HG02623 (cell line): ENCODE data around the gene CCT3.
"Not testable (repeated sequence)": the region's sequence is repeated elsewhere in the genome, so short reads cannot be mapped to it uniquely, and the experiment has no call there.

Experiments
- ATAC-seq: cut with Tn5 transposase; IDR thresholded peaks from one replicate; pipeline ENCODE4 v1.9.1; 2021; ENCODE audit warnings: moderate library complexity; ENCODE audit not compliant: unreplicated experiment

Gene CCT3

DNA sequence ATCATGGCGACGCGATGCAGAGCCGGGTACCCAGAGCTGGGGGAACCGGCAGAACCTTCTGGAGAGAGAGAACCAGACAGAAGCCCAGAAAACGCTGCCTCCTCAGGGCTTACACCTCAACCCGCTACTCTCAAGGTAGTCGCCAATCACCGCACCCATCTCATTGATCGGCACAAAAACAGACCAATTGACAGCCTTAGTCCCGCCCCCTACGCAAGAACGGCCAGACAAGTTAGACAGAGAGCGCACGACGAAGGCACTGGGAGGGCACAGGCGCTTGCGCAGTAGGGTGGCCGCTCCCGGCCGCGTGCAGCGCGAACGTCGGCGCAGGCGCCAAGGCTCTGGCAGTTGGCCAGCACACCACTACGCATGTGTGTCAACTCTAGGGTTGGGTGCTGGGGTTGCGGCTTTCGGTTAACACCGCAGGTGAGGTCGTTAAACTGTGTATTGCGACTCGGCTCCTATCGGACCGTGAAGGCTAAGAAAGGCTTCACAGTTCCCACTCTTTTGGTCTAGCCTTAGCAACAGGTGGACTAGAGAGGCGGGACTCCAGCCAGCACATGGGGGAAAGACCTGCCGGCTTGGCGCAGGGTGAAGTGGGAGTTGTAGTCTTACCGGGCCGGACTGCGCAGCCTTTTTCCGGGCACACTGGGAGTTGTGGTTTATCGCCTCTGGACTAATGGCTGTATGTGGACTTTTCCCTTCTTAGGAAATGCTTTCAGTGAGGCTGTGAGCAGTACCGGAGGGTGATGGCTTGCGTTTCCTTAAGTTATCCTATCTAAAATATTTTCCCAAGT lies at the start of gene CCT3, which contains the start of gene TSACC:
Gene CCT3 (minus strand): TSS at position 113 of the 797 bp plus-strand sequence. CDS start 108 bp downstream, at position 5.
Gene TSACC (plus strand): TSS at position 347 of the 797 bp plus-strand sequence. CDS start 1,232 bp downstream, outside the sequence.
- ATAC-seq: peak; percentile 92

DNA sequence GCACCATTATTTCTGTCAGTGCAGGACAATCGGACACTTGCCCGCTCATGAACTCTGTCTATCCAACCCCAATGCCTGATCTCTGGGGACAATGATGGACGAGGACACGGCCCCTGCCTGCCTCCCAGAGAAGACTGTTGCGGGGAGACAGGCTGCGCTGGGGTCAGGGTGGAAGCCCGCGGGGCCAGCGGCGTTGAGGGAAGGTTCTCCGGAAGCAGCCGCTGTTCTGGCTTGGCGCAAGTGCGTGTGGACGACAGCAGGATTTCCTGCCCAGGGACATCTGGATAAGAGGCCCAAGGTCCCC lies 49.7 kb upstream of the CCT3 start:
- ATAC-seq: no peak

DNA sequence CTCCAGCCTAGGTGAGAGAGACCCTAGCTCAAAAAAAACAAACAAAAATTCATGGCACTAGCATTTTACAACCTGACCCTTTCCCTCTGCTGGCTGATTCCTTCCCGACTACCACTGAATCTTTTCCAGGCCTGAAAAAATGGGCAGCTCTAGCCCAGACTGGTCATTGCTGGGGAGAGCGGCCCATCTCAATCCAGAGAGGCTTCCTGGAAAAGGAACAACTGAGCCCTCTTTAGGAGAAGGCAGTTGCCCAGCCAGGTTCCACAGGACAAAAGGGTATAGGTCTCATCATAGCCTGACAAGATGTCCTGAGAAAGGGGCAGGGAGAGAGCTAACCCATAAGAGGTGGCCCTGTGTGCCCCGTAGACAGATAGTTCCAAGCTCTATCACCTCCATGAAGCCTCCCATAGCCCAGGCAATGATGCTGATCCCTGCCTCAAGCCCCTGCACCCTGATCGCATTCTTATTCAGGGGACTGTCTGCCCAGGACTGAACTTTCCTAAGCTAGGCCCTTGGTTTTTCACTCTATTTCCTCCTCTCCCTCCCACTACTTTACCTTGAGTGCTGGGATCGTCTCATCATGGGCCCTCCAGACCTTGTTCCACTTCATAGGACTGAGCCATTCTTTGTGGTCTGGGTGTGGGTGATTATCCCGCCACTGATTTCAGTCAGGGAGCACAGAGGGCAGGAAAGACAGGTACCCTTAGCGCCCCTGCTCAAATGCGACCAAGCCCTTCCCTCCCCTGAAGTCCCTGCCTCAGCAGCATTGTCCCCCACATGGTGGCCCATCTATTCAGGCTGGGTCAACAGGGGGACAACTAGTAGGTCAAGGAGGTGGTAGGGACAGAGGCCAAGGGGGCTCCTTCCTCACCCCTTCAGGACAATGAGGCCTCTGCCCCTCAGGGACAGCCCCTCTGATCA lies 49.1 kb upstream of the CCT3 start:
- ATAC-seq: no peak

DNA sequence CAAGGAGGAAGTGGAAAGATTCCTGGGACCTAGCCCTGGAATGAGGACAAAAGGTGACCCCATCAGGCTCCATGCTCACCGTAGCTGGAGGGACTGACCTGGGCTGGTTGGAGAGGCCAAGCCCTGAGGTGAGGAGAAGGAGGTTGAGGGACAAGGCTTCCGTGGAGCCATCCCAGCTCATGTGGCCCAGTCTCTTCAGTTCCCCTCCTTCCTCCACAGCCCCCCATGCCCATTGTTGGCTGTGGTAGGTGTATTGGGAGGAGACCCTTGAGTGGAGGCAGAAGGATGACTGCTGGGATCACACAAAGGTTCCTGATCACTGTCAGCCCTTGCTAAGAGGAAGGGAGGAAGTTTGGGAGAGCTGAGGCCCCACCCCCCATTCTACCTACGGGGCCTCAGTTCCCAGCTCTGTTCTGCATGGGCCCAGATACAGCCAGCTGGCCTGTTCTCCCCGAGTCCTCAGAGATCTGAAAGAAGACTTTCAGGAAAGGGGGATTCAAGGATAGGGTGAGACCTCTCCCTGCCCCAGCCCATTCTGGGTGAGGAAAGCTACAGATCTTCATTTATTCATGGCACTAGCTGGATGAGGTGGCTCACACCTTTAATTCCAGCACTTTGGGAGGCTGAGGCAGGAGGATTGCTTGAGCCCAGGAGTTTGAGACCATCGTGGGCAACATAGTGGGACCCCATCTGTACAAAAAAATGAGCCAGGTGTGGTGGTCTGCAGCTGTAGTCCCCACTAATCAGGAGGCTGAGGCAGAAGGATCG lies 48.2 kb upstream of the CCT3 start:
- no peak for ATAC-seq

DNA sequence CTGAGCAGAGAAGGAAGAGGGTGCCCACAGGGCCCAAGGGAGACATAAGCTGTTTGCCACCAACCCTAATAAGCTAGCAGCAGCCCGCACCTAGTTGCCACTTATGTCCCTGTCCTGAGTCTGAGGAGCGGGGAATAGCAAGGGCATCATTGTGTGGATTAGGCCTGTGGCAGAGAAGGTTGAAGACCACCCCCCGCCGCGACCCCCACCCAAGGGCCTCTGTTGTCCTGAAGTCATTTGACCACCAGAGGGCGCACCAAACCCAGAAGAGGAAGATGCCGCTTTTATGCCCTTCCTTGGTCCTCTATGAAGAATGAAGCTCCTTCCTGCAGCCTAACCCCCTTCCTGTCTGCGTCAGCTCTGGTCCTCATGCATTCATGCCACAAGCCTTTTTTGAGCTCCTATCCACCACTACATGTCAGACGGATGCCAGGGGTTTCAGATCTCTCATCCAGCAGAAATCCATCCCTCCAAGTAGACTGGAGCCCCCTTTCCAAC lies 47.5 kb upstream of the CCT3 start:
- ATAC-seq: no peak

DNA sequence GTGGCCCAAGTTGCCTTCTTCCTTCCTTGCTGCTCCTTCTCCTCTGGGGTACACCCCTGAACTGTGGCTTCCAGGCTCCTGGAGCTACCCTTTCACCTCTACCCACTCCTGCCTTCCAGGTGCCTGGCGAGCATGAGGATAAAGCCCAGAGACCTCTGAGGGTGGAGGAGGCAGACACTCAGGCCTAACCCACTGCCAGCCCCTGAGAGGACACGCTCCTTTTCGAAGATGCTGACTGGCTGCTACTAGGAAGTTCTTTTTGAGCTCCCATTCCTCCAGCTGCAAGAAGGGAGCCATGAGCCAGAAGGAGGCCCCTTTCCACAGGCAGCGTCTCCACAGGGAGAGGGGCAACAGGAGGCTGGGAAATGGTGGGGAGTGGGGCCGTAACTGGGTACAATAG lies 46.6 kb upstream of the CCT3 start:
- no peak for ATAC-seq

DNA sequence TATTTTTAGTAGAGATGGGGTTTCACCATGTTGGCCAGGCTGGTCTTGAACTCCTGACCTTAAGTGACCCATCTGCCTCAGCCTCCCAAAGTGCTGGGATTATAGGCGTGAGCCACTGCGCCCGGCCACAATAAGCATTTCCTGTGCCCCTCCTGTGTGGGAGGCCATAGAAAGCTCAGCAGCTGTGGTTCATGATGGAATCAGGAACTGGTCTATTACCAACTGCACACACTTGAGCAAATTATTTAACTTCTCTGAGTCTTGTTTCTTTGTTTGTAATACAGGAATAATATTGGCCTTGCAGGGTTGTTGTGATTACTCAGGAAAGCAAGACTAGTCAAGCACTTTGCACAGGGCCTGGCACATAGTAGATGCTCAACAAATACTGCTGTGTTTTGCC lies 45.9 kb upstream of the CCT3 start:
- no peak for ATAC-seq

DNA sequence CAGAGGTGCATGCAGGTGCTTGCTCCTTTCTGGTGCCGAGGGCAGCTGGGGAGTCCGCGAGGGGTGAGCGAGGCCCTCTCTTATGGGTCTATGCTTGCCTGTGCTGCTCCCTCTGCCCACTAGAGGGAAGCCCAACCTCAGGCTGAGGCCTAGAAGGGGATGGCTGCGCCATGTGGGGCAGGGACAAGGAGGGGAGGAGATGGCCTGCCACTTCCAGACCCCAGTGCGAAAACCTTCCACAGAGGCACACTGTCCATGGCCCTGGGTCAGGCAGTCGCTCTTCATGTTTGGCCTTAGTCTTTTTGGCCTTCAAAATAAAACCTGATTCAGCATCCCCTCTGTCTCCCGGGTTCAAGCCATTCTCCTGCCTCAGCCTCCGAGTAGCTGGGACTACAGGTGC lies 44.9 kb upstream of the CCT3 start:
- no peak for ATAC-seq

DNA sequence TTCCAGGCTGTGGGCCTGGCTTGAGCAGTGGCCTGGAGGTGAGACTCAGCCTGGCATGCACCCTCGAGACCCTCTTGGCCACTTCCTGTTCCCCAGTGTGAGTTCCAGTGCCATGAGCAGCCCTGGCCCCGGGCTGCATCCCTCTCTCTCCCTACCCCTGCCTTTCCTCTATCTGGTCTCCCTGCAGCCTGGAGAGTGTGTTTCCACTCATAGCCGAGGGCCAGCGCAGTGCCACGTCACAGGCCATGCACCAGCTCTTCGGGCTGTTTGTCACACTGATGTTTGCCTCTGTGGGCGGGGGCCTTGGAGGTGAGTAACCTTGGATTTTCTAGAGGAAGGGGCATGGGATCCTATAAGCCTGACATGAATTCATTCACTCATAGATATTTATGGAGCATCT lies 44.5 kb upstream of the CCT3 start:
- no peak for ATAC-seq

DNA sequence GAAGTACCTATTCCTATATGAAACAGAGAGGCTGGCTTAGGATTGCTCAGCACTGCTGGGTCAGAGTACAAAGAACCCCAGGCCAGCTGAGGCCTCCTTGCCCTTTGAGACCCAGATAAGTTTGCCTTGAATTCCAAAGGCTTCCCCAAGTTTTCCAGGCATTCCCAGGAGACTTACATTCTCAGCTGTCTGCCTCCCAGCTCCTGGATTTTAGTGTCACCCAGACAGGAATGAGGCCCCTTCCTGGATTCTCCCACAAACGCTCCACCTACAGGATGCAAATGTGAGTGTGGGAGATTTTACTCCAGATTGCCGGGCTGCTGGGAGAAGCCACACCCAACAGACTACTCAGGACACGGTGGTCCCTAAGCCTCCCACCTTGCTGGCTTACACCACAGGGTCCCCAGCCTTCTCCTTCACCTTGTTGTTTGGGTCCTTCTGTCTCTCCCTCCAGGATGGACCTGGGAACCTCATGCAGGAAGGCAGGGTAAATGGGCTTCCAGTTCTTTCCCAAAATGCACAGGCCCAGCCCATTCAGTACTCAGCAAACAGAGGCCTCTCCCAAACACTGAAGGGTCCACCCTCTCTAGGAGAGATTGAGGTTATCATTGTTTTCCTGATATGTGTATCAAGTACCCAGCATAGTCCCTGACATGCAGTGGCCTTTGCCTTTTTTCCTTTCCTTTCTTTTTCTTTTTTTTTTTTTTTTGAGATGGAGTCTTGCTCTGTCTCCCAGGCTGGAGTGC lies 41.5 kb upstream of the CCT3 start:
- no peak for ATAC-seq

DNA sequence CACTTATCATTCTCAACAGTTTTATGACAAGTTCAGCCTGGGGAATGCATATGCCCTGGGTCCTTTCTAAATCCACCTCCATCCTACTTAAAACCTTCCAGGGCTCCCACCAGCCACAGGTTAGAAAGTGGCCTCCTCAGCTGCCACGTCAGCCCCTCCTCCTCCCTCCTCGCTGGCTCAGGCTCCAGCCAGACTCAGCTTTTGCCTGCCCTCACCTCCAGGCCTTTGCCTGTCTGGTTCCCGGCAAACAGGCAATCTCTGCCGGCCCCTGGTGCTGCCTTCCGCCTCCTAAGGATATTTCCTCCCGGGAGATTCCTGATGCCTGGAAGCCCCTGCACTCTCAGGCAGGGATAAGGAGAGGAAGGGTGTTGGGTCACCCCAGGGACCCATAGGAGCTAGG lies 40.5 kb upstream of the CCT3 start:
- ATAC-seq: no peak

DNA sequence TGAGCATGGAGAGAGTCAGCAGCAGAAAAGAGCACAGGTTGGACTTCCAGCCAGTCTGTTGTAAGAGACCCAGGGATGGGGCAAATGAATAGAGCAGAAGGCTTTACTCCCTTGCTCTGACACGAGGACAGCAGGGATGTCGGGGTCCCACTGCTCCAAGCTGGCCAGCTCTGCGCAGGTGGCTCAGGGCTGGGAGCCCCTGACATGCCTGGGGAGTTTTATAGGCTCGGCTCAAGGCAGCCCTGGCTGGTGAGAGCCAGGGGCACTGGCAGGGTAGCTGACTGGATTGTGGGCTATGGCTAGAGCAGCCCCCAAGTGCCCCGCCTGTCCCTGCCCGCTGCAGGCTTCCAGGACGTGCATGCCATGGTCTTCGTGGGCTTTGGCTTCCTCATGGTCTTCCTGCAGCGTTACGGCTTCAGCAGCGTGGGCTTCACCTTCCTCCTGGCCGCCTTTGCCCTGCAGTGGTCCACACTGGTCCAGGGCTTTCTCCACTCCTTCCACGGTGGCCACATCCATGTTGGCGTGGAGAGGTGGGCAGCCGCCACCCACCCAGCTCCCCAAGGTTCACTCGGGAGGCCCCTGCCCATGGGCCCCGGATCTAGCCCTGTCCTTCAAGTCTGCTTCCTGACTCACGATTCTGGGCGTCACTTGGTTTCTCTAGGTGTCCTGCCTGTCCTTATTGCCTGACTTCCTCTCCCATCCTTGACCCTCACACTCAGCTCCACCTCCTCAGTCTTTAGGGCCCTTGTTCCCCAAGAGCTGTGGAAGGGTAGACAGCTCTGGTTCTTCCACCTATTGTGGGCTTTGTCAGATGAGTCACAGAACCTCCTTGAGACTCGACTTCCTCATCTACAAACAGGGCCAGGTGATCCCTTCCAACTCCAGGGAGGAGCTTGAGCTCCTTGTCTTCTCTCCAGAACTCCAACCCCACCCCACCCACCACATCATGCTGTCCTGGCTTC lies 39.1 kb upstream of the CCT3 start:
- no peak for ATAC-seq

DNA sequence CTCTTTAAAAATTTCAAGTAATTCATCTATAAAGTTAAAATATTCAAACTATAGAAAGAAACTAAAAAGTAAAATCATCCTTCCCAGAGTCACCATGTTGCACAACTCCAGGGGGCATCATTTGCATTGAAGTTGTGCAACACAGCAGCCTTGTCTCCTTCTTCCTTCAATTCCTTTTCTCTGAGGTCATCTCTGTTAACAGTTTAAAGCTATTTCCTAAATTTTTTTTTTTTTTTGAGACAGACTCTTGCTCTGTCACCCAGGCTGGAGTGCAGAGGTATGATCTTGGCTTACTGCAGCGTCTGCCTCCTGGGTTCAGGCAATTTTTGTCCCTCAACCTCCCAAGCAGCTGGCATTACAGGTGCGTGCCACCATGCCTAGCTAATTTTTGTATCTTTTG lies 38.1 kb upstream of the CCT3 start:
- no peak for ATAC-seq

DNA sequence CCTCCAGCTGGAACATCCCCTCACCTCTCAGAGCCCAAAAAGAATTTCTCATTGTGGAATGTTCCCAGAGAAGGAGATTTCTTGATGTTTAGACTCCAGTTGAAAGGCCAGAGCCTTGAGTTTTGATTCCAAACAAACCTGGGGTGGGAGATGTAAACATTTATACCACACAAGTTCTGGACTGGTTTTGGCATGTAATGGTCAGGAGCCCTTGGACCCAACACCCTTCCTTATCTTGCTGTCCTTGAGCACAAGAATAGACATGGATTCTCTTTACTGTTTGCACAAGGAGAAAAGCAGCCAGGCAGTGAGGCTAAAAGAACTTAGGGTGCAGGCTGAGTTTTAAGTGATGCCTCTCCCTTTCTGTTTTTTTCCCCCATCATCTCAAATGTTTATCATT lies 35.5 kb upstream of the CCT3 start:
- no peak for ATAC-seq

DNA sequence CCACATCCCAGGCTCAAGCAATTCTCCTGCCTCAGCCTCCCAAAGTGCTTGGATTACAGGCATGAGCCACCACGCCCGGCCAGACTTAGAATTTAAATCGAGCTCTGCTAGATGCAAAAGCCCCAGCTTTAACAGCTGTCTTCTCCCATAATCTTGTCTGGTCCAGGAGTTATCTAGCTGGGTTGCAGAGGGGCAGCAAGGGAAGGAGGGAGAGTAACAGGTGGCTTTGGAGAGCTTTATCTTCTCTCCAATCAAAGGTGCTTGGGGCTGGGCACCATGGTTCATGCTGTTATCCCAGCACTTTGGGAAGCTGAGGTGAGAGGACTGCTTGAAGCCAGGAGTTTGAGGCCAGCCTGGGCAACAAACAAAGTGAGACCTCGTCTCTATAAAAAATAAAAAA lies 34.8 kb upstream of the CCT3 start:
- ATAC-seq: no peak

DNA sequence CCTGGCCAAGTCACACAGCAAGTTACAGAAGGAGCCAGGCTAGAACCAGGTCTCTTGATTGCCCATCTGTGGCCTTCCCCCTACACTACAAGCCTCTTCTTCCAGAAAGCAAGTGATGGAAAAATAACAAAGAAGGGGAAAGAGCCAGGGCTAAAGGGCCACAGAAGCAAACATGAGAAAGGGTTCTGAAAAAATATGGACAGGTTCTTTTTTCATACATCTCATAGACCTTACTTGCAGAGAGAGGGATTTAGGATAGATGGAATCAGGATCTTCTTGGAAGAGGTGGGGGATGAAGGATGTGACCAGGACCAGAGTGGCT lies 34.1 kb upstream of the CCT3 start:
- no peak for ATAC-seq

DNA sequence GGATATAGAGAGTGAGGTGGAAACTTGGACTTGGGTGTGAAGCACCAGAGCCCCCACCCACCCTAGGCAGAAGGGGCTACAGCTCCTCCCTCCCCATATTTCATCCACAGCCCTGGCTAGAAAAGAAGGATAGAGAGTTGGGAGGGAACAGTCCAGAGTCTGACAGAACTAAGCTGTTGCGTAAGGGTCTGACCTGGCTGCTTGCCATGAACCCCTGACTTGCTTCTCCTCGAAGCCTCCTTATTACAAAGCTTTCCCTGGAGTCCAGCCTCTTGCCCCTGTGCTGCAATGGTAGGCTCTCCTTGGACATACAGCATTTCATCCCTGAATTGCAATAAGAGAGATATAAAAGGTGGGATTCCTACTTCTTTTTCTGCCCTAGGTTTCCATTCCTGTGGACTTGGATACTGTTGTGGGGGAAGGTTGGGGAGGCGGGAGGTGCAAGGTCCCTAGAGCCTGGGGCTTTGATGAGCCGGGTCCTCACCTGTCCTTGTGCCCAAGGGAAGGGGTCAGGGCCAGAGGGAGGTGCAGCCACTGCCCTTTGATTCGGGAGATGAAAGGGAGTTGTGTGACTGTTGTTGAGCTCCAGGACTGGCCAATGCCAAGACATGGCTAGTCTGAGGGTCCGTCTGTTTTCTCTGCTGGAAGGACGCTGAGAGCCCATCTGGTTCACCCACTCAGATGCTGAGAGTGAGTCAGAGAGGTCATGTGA lies 33.6 kb upstream of the CCT3 start:
- ATAC-seq: no peak

DNA sequence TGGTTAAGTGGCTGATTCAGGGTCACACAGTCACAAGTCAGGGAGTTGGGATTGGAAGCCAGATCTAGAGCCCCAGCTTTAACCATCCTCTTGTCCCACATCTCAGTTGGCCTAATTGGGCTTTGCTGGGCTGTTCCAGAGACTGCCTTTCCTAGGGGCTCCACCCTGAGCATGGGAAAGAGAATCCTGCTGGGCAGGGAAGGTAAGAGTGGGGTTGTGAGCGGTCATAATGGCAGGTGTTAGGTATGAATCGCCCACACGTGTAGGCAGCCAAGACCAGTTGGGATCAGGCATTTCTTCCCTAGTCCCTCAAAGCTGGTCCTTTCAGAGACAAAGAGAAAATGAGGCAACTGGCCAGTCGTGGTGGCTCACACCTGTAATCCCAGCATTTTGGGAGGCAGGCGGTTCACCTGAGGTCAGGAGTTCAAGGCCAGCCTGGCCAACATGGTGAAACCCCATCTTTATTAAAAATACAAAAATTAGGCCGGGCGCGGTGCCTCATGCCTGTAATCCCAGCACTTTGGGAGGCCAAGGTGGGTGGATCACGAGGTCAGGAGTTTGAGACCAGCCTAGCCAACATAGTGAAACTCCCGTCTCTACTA lies 31.7 kb upstream of the CCT3 start:
- not testable (repeated sequence) for ATAC-seq
